Stimulated activated CD8-positive, alpha-beta memory T cell treated with anti-CD3 and anti-CD28 coated beads, Interleukin-12 subunit alpha, Interleukin-12 subunit beta, amount 100 ng/mL, for 24 hours (primary cell): ENCODE data around the gene NRN1L.
A peak's percentile ranks its signal among the peaks of the same experiment; 100 is the strongest.
"Not testable (repeated sequence)": the region's sequence is repeated elsewhere in the genome, so short reads cannot be mapped to it uniquely, and the experiment has no call there.

Experiments
- DNase-seq: peaks from one replicate; pipeline ENCODE4 v3.0.0-alpha.2; 2020; ENCODE audit errors: extremely low read depth

Gene NRN1L

GRCh38 chr16:67882374-67883145 lies 2.1 kb upstream of the NRN1L start:
- DNase-seq: no peak

DNA sequence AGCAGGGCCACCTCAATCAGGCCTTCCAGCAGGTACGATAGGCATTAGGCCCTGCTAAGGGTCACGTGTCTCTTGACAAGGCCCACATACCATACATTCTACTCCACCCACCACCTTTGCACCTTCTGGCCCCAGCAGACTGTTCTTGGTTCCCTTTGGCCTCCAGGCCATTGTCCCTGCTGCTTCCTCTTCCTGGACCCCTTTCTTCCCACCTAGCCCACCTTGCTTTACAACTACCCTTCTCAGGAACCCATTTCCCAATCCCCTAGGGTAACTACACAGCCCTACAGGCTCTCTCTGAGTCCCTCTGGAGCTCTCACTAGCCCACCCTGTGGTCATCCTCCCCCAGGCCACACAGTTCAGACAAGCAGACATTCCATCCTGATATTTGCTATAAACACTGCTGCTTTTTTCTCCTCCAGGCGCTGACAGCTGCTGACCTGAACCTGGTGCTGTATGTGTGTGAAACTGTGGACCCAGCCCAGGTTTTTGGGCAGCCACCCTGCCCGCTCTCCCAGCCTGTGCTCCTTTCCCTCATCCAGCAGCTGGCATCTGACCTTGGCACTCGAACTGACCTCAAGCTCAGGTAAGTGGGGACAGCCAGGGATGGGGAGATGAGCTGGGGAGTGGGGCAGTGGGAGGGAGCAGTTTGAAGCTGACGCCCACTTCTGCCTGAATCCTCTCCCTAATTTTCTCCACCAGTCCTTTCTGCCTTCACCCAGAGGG lies 1.4 kb upstream of the NRN1L start:
- no peak for DNase-seq

- DNase-seq: peak; percentile 43
Measured at GRCh38 chr16:67883872-67884261, 818 bp upstream of the NRN1L start.

- DNase-seq: no peak
Measured at GRCh38 chr16:67885545-67885944, 860 bp downstream of the NRN1L start.

GRCh38 chr16:67885976-67886375 lies 1.3 kb downstream of the NRN1L start:
- no peak for DNase-seq

- DNase-seq: no peak
Measured at GRCh38 chr16:67886387-67886786, 1.7 kb downstream of the NRN1L start.

GRCh38 chr16:67888331-67888730 lies 3.6 kb downstream of the NRN1L start:
- no peak for DNase-seq

DNA sequence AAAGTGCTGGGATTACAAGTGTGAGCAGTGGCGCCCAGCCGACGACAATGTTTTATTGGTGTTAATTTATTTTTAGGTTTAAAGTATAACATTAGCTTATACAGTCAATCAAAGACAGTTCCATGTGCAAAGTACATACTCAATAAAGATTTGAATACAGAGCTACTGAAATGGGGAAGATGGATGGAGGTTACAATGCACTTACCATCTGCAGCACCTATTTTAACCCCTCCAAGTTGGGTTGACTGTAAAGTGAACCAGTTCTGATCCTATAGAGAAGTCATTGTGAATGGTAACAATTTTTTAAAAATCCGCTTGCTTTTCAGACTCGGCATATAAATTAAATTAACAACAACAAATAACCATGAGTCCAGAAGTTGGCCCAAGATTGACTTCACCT lies 7.7 kb downstream of the NRN1L start:
- DNase-seq: no peak

GRCh38 chr16:67892899-67893742 lies 8.4 kb downstream of the NRN1L start, which contains the start of gene PSKH1:
Gene PSKH1 (plus strand): TSS chr16:67893254. CDS start chr16:67908750, 15,496 bp downstream.
- DNase-seq: peak; percentile 85

DNA sequence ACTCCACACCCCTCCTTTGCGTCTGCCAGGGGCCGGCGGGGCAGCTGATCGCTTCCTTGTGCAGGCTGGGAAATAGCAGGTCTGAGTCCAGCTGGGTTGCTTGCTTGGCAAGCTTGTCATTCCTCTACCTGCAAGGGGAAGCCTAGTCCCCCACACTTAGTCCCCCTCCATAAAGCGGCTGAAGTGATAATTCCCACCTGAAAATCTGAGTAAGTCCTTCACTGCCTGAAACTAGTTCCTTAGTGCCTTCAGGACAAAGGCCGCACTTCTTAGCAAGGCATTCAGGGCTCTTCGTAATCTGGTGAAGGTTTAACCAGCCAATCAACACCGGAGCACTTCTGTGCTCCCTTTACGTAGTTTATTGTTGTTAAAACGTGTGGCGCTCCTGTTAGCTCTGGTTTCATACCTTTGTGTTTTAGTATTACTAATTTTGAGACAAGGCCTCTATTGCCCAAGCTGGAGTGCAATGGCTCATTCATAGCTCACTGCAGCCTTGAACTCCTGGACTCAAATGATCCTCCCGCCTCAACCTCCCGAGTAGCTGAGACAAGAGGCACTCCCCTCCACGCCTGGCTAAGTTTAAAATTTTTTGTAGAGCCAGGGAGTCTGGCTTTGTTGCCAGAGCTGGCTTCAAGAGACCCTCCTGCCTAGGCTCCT lies 9.2 kb downstream of the NRN1L start:
- no peak for DNase-seq

DNA sequence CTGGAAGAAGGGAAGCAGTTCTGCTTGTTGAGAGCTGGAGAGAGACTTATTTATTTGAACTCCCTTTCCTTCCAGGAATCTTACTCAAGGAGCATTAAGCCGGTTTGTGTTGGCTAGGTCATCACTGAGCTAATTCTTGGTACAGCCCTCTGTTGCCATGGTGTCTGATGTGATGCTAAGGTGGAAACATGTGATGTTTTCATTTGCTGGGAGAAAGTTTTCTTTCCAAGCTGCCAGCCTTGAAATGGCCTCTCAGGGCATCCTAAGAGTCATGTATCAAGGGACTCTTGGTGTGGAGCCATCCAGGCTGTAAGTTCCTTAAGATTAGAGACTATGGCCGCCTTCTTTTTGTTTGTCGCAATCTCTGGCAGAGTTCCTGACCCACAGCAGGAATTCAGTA lies 12.5 kb downstream of the NRN1L start:
- DNase-seq: no peak

DNA sequence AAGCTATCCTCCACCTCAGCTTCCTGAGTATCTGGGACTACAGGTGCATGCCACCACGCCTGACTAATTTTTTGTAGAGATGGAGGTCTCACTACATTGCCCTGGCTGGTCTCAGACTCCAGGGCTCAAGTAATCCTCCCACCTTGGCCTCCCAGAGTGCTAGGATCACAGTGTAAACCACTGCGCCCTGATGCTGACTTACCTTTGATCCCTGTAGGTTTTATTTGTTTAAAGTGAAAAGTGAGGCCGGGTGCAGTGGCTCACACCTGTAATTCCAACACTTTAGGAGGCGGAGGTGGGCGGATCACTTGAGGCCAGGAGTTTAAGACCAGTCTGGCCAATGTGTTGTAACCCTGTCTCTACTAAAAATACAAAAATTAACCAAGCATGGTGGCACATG lies 17.0 kb downstream of the NRN1L start:
- DNase-seq: no peak

- DNase-seq: no peak
Measured at GRCh38 chr16:67902831-67903230, 18.1 kb downstream of the NRN1L start.

DNA sequence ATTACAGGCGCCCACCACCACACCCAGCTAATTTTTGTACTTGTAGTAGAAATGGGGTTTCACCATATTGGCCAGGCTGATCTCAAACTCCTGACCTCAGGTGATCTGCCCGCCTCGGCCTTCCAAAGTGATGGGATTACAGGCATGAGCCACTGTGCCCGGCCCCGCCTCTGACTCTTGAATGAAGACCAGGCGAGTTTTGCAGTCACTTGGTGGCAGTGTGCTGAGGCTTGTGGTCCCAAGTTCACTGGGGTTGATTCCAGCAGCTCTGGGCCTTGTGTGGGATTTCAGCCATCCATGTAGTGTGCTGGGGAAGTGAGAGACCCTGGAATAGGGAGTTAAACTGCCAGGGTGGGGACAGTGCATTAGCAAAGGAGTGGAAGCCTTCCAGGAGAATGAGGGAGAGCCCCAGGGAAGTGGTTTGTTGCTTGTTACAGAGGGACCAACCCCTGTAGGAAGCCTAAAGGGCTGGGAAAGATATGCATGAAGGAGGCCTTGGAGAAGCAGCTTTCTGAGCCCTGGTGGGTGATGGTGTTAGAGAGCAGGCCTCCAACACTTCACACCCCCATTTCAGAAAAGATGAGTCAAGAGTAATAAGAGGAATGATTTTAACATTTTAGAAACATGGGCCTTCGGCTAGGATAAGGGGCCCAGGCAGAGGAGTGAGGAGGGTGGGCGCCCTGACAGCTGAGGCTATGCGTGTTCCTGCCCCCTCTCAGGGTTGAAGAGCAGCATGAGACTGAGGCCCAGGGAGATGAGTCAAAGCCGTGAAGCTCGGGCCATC lies 22.9 kb downstream of the NRN1L start:
- no peak for DNase-seq

DNA sequence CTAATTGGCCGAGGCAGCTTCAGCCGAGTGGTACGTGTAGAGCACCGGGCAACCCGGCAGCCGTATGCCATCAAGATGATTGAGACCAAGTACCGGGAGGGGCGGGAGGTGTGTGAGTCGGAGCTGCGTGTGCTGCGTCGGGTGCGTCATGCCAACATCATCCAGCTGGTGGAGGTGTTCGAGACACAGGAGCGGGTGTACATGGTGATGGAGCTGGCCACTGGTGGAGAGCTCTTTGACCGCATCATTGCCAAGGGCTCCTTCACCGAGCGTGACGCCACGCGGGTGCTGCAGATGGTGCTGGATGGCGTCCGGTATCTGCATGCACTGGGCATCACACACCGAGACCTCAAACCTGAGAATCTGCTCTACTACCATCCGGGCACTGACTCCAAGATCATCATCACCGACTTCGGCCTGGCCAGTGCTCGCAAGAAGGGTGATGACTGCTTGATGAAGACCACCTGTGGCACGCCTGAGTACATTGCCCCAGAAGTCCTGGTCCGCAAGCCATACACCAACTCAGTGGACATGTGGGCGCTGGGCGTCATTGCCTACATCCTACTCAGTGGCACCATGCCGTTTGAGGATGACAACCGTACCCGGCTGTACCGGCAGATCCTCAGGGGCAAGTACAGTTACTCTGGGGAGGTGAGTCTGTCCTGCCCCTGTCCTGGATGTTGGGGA lies 24.5 kb downstream of the NRN1L start:
- no peak for DNase-seq

GRCh38 chr16:67910158-67910557 lies 25.5 kb downstream of the NRN1L start:
- no peak for DNase-seq

GRCh38 chr16:67914758-67915495 lies 30.2 kb downstream of the NRN1L start:
- no peak for DNase-seq

DNA sequence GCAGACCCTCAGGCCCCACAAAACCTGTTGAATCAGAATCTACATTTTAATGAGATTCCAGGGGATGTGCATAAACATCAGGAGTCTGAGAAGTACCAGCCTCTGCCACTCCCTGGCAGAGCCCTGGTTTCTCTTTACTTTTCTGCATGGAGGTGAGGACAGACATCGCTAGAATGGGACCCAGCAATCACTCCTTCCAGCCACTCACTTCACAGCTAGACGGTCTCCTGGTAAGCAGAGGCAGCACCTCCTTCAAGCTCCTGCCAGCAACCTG lies 30.7 kb downstream of the NRN1L start:
- not testable (repeated sequence) for DNase-seq

- no peak for DNase-seq
Measured at GRCh38 chr16:67915831-67916723, 31.4 kb downstream of the NRN1L start.
